IMR-90 (cell line): Measurements from ENCODE around the gene FKRP. TPM values are rescaled to one million over a fixed set of nuclear protein-coding genes. Genes with fewer than 3 reads are reported as not detected.
"Not testable (repeated sequence)": the region's sequence is repeated elsewhere in the genome, so short reads cannot be mapped to it uniquely, and the experiment has no call there.

Experiments
- ATAC-seq: fragments of 200-7000 bp; cut with Tn5 transposase; 2 replicates; pipeline ENCODE4 v1.9.1; 2020; ENCODE audit warnings: low read depth, mild to moderate bottlenecking, moderate library complexity
- BruUV-seq: library from RNA; stranded (reverse); fragments of 400-500 nt; replicated peaks from 2 replicates; lab custom pipeline; 2021; lab: Mats Ljungman, UMichigan
- CTCF ChIA-PET: fragments of 300-600 bp; formaldehyde crosslinking; extraction: SDS; loops from one replicate; lab custom pipeline; 2021; ENCODE audit warnings: antibody characterized with exemption; lab: Yijun Ruan, JAX
- POLR2A ChIA-PET: fragments of 300-600 bp; sonication (Branson Sonifier 250); formaldehyde crosslinking; loops from one replicate; lab custom pipeline; 2022; ENCODE audit warnings: antibody characterized with exemption; ENCODE audit not compliant: unreplicated experiment; lab: Charles Lee
- DNase-seq: peaks from one replicate; pipeline ENCODE4 v3.0.0; 2013
- H2AFZ ChIP-seq: replicated peaks from 2 replicates; pipeline ENCODE3; 2013; ENCODE audit warnings: low read length, mild to moderate bottlenecking; ENCODE audit not compliant: poor library complexity
- H2AK5ac ChIP-seq: 2 replicates; pipeline ENCODE4 v1.6.1; 2013; ENCODE audit warnings: low read depth, low read length, inconsistent platforms
- H2AK9ac ChIP-seq: replicated peaks from 2 replicates; pipeline ENCODE3; 2013; ENCODE audit warnings: mild to moderate bottlenecking, low read depth, low read length, moderate library complexity; ENCODE audit not compliant: poor library complexity
- H2BK120ac ChIP-seq: 2 replicates; pipeline ENCODE4 v1.6.1; 2013; ENCODE audit warnings: low read depth, low read length, inconsistent platforms
- H2BK15ac ChIP-seq: 3 replicates; pipeline ENCODE4 v1.6.1; 2013; ENCODE audit warnings: low read depth, low read length, inconsistent platforms
- H2BK20ac ChIP-seq: 2 replicates; pipeline ENCODE4 v1.6.1; 2013; ENCODE audit warnings: low read depth, mild to moderate bottlenecking, inconsistent platforms, low read length, moderate library complexity
- H2BK5ac ChIP-seq: 2 replicates; pipeline ENCODE4 v1.6.1; 2013; ENCODE audit warnings: mild to moderate bottlenecking, low read depth, low read length, inconsistent platforms; ENCODE audit not compliant: poor library complexity, severe bottlenecking
- H3K14ac ChIP-seq: replicated peaks from 2 replicates; pipeline ENCODE4 v1.6.1; 2013; ENCODE audit warnings: low read depth, low read length, inconsistent platforms
- H3K18ac ChIP-seq: 2 replicates; pipeline ENCODE4 v1.6.1; 2013; ENCODE audit warnings: low read depth, low read length, control low read depth
- H3K23ac ChIP-seq: 2 replicates; pipeline ENCODE4 v1.6.1; 2013; ENCODE audit warnings: low read depth, low read length, inconsistent platforms
- H3K27ac ChIP-seq: 2 replicates; pipeline ENCODE4 v1.5.1; 2013; ENCODE audit warnings: mild to moderate bottlenecking, control low read depth, low read length; ENCODE audit not compliant: insufficient read depth
- H3K27me3 ChIP-seq: 2 replicates; pipeline ENCODE4 v1.6.1; 2013; ENCODE audit warnings: low read length; ENCODE audit not compliant: control insufficient read depth, insufficient read depth
- H3K36me3 ChIP-seq: 2 replicates; pipeline ENCODE4 v1.6.1; 2013; ENCODE audit warnings: low read length, mixed read lengths; ENCODE audit not compliant: control insufficient read depth, insufficient read depth
- H3K4ac ChIP-seq: 2 replicates; pipeline ENCODE4 v1.6.1; 2013; ENCODE audit warnings: low read depth, low read length, inconsistent platforms
- H3K4me1 ChIP-seq: 2 replicates; pipeline ENCODE4 v1.6.1; 2013; ENCODE audit warnings: low read length, mixed read lengths; ENCODE audit not compliant: control insufficient read depth, insufficient read depth
- H3K4me2 ChIP-seq: 2 replicates; pipeline ENCODE4 v1.6.1; 2013; ENCODE audit warnings: low read depth, mild to moderate bottlenecking, control low read depth, low read length, moderate library complexity
- H3K4me3 ChIP-seq: 2 replicates; pipeline ENCODE4 v1.5.1; 2013; ENCODE audit warnings: low read depth, mild to moderate bottlenecking, control low read depth, low read length, moderate library complexity; ENCODE audit not compliant: insufficient read depth
- H3K56ac ChIP-seq: 2 replicates; pipeline ENCODE4 v1.6.1; 2013; ENCODE audit warnings: low read length, inconsistent platforms; ENCODE audit not compliant: insufficient read depth; ENCODE audit errors: extremely low read depth
- H3K79me1 ChIP-seq, 2 experiments: 2 replicates each; pipeline ENCODE4 v1.6.1; 2013; ENCODE audit warnings: low read length in 2 of 2, inconsistent platforms in 1 of 2, low read depth in 1 of 2
- H3K9ac ChIP-seq: 2 replicates; pipeline ENCODE4 v1.6.1; 2013; ENCODE audit warnings: low read depth, low read length, control low read depth
- H3K9me1 ChIP-seq: 2 replicates; pipeline ENCODE4 v1.6.1; 2013; ENCODE audit warnings: low read length, inconsistent platforms; ENCODE audit not compliant: insufficient read depth
- H3K9me3 ChIP-seq: 2 replicates; pipeline ENCODE4 v1.6.1; 2013; ENCODE audit warnings: low read length; ENCODE audit not compliant: control insufficient read depth, insufficient read depth
- H4K20me1 ChIP-seq: 2 replicates; pipeline ENCODE4 v1.6.1; 2013; ENCODE audit warnings: low read length, inconsistent platforms; ENCODE audit not compliant: insufficient read depth
- H4K5ac ChIP-seq: 2 replicates; pipeline ENCODE4 v1.6.1; 2013; ENCODE audit warnings: mild to moderate bottlenecking, low read depth, low read length, control low read depth
- H4K8ac ChIP-seq, 2 experiments: 2 replicates each; pipeline ENCODE4 v1.6.1; 2013; ENCODE audit warnings: low read depth in 2 of 2, low read length in 2 of 2, control low read depth in 1 of 2, inconsistent platforms in 1 of 2
- H4K91ac ChIP-seq: 2 replicates; pipeline ENCODE4 v1.6.1; 2013; ENCODE audit warnings: low read depth, low read length, inconsistent platforms; ENCODE audit not compliant: insufficient read depth
- WGBS, 2 experiments: methylation state at CpG; one replicate each; pipeline versions ENCODE4 v1.1.5 to v1.1.7; 2013; ENCODE audit warnings: missing lambda C conversion rate in 2 of 2; ENCODE audit not compliant: insufficient read length in 1 of 2; ENCODE audit errors: extremely low coverage in 2 of 2; 5-methylcytosine and 5-hydroxymethylcytosine counted together
- dilution Hi-C: fragments of 300-500 bp; cut with HindIII; formaldehyde crosslinking; loops from one replicate; pipeline ENCODE4 v1.14.3; 2018; ENCODE audit warnings: low sequenced_read_pairs; ENCODE audit not compliant: unreplicated experiment
- in situ Hi-C: fragments of 300-500 bp; cut with MboI; formaldehyde crosslinking; loops from 3 replicates; pipeline ENCODE4 v1.14.3; 2019; ENCODE audit warnings: low sequenced_read_pairs, inconsistent platforms, mixed read lengths
- intact Hi-C: fragments of 100-400 bp; cut with micrococcal nuclease; formaldehyde crosslinking; loops from 2 replicates; pipeline ENCODE4 v1.10.0; 2022
- polyA plus RNA-seq, 3 experiments: library from polyadenylated mRNA; depleted of rRNA; stranded (reverse); fragments of >200 nt; gene quantifications; 2 replicates each; pipeline ENCODE4 v1.2.3, GENCODE V29; 2012; ENCODE audit warnings: low replicate concordance in 1 of 3
- total RNA-seq: library from RNA; depleted of rRNA; stranded (reverse); fragments of >200 nt; gene quantifications from 2 replicates; pipeline ENCODE4 v1.2.3, GENCODE V29; 2012

Gene FKRP
- total and polyA plus RNA-seq, 2 of the 4 experiments (the other 2 are of a cell fraction): 6.1 to 25.3 TPM

DNA sequence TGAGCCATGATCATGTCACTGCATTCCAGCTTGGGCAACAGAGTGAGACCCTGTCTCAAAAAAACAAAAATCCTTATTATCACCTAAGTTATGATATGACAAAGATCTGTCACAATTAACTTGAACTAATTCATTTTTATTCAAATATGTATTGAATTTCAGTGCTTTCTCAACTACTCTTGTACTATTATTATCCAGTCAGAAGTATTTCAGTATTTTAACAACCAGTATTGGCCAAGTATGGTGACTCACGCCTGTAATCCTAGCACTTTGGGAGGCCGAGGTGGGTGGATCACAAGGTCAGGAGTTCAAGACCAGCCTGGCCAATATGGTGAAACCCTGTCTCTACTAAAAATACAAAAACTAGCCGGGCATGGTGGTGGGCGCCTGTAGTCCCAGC is 15.0 kb downstream of the FKRP start:
- Histone ChIP-seq H4K20me1 (peaks cover 17% of the 10 kb centered on the region), H3K79me1 (peaks cover 4 to 22% of the 10 kb centered on the region in 2 experiments; a peak in 2 of 4 replicates), H3K27ac (peak overlapping the region; percentile 68; the same call in 1 of the 2 replicates), H3K36me3 (peaks cover 13% of the 10 kb centered on the region), H3K4ac (peak overlapping the region; percentile 54; the same call in 1 of the 2 replicates), H2BK120ac (0 out of 2 replicates have a peak overlapping the region, but pooled peaks have one; percentile 19), H2BK5ac (peak overlapping the region; percentile 9), H2AK5ac (peak overlapping the region; percentile 79; the same call in 1 of the 2 replicates), H3K18ac (peak overlapping the region; percentile 58; the same call in 1 of the 2 replicates), H4K5ac (peak overlapping the region; percentile 19; the same call in 1 of the 2 replicates), H4K91ac (peak overlapping the region; percentile 29; the same call in 1 of the 2 replicates), H2BK20ac (peak overlapping the region; percentile 18; the same call in 1 of the 2 replicates)
- H3K4me1 ChIP-seq, dilution Hi-C loops, H3K14ac ChIP-seq, CTCF ChIA-PET, H4K8ac ChIP-seq, BruUV-seq, H2BK15ac ChIP-seq, H3K9me3 ChIP-seq, H3K4me2 ChIP-seq, H3K56ac ChIP-seq, H3K23ac ChIP-seq, H3K27me3 ChIP-seq, ATAC-seq, POLR2A ChIA-PET, H3K4me3 ChIP-seq, H2AFZ ChIP-seq, in situ Hi-C loops, H2AK9ac ChIP-seq, H3K9ac ChIP-seq, H3K9me1 ChIP-seq: not testable (repeated sequence)
- WGBS, 2 experiments: no CpG with 5 or more reads among the region's 4 CpGs
- DNase-seq: peak; percentile 45
- intact Hi-C loops: loop anchor here (1.0 kb wide), 1 partner anchor 23 kb away; no protein-coding TSS in a partner anchor
